Hepatocyte (in vitro differentiated cells): ENCODE data around the gene TAS2R16. TPM values are rescaled to one million over a fixed set of nuclear protein-coding genes. Genes with fewer than 3 reads are reported as not detected.

ENCODE experiments used
- DNase-seq: peaks from one replicate; pipeline ENCODE4 v3.0.0-alpha.2; 2016; ENCODE audit warnings: low spot score
- H2AFZ ChIP-seq: fragments of 200-600 bp; sonication (generic); 2 replicates; pipeline ENCODE4 v1.6.0; 2016; ENCODE audit warnings: antibody characterized with exemption, mild to moderate bottlenecking
- H3K27ac ChIP-seq: fragments of 200-600 bp; sonication (generic); 2 replicates; pipeline ENCODE4 v1.5.1; 2016; ENCODE audit warnings: mild to moderate bottlenecking
- H3K27me3 ChIP-seq: fragments of 200-600 bp; sonication (generic); 2 replicates; pipeline ENCODE4 v1.6.1; 2016
- H3K36me3 ChIP-seq: fragments of 200-600 bp; sonication (generic); replicated peaks from 2 replicates; pipeline ENCODE4 v1.5.1; 2016; ENCODE audit warnings: low read depth; ENCODE audit not compliant: insufficient read depth
- H3K4me1 ChIP-seq: fragments of 200-600 bp; sonication (generic); 2 replicates; pipeline ENCODE4 v1.5.1; 2016; ENCODE audit warnings: mild to moderate bottlenecking, moderate library complexity; ENCODE audit not compliant: insufficient read depth
- H3K4me2 ChIP-seq: fragments of 200-600 bp; sonication (generic); 2 replicates; pipeline ENCODE4 v1.6.0; 2016
- H3K4me3 ChIP-seq: fragments of 200-600 bp; sonication (generic); 2 replicates; pipeline ENCODE4 v1.5.1; 2016; ENCODE audit warnings: mild to moderate bottlenecking
- H3K79me2 ChIP-seq: fragments of 200-600 bp; sonication (generic); 2 replicates; pipeline ENCODE4 v1.6.0; 2017; ENCODE audit warnings: mild to moderate bottlenecking
- H3K9me2 ChIP-seq: fragments of 200-600 bp; sonication (generic); replicated peaks from 2 replicates; pipeline ENCODE4 v1.6.0; 2017; ENCODE audit warnings: mild to moderate bottlenecking; ENCODE audit not compliant: insufficient read depth
- H3K9me3 ChIP-seq: fragments of 200-600 bp; sonication (generic); 2 replicates; pipeline ENCODE4 v1.5.1; 2016; ENCODE audit warnings: low read depth, mild to moderate bottlenecking
- H4K20me1 ChIP-seq: fragments of 200-600 bp; sonication (generic); 2 replicates; pipeline ENCODE4 v1.6.0; 2016; ENCODE audit warnings: mild to moderate bottlenecking; ENCODE audit not compliant: insufficient read depth, poor library complexity, severe bottlenecking
- EZH2 ChIP-seq: fragments of 200-600 bp; sonication (generic); IDR thresholded peaks from 2 replicates; pipeline ENCODE4 v1.6.1; 2016; ENCODE audit warnings: antibody characterized with exemption, mild to moderate bottlenecking, borderline replicate concordance
- EZH2phosphoT487 ChIP-seq: fragments of 200-600 bp; sonication (generic); IDR thresholded peaks from one replicate; pipeline ENCODE4 v1.6.1; 2018; ENCODE audit warnings: antibody characterized with exemption, mild to moderate bottlenecking, low read depth, moderate library complexity; ENCODE audit not compliant: unreplicated experiment, severe bottlenecking
- WGBS: methylation state at CpG from one replicate; pipeline ENCODE4 v1.1.6; 2016; ENCODE audit warnings: low lambda C conversion rate; ENCODE audit errors: missing lambda C conversion rate; 5-methylcytosine and 5-hydroxymethylcytosine counted together
- polyA plus RNA-seq: library from polyadenylated mRNA; unstranded; fragments of >200 nt; fragmentation: Nextera tagmentation; extraction: Ambion mirVana; gene quantifications from 2 replicates; pipeline ENCODE4 v1.2.1, GENCODE V29; 2016
- total RNA-seq: library from RNA; depleted of rRNA; stranded (reverse); fragments of >200 nt; gene quantifications from 2 replicates; pipeline ENCODE4 v1.2.3, GENCODE V29; 2014
- TF ChIP-seq, protein P1 (sequence below): fragments of 200-600 bp; sonication (generic); IDR thresholded peaks from 2 replicates; pipeline ENCODE4 v1.5.1; 2016; ENCODE audit warnings: antibody characterized with exemption, mild to moderate bottlenecking; ENCODE audit not compliant: poor library complexity

Gene TAS2R16
- total and polyA plus RNA-seq, 2 experiments from 2014 or later: not detected

DNA sequence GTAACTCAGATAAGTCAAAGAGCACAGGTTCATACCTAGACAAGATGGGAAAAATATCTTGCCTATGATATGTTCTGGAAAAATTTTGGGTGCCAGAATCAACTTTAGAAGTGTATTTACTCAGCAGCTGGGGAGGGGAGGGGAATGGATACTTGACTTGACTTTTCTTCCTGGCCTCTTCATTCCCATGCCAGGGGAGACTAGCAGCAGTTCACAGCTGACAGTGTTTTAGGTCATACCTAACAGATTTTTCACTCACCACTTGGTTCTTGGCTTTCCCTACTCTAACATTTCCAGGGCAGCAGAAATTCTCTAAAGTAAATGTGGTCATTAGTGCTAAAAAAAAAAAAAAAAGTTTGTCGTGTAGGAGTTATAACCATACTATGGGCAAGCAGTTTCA is 46.3 kb downstream of the TAS2R16 start:
- Histone ChIP-seq H2AFZ (no peak overlapping the region), H3K4me3 (no peak overlapping the region), H3K4me2 (no peak overlapping the region), H3K4me1 (no peaks in the 10 kb centered on the region), H4K20me1 (no peaks in the 10 kb centered on the region), H3K36me3 (no peaks in the 10 kb centered on the region), H3K27ac (no peak overlapping the region), H3K27me3 (no peaks in the 10 kb centered on the region), H3K9me2 (no peaks in the 10 kb centered on the region), H3K79me2 (no peaks in the 10 kb centered on the region), H3K9me3 (no peaks in the 10 kb centered on the region)
- 100% methylated on average over 1 of the region's 1 CpG for WGBS
- no peak for TF ChIP-seq EZH2
- no peak for TF ChIP-seq EZH2phosphoT487
- TF ChIP-seq, protein P1, sequence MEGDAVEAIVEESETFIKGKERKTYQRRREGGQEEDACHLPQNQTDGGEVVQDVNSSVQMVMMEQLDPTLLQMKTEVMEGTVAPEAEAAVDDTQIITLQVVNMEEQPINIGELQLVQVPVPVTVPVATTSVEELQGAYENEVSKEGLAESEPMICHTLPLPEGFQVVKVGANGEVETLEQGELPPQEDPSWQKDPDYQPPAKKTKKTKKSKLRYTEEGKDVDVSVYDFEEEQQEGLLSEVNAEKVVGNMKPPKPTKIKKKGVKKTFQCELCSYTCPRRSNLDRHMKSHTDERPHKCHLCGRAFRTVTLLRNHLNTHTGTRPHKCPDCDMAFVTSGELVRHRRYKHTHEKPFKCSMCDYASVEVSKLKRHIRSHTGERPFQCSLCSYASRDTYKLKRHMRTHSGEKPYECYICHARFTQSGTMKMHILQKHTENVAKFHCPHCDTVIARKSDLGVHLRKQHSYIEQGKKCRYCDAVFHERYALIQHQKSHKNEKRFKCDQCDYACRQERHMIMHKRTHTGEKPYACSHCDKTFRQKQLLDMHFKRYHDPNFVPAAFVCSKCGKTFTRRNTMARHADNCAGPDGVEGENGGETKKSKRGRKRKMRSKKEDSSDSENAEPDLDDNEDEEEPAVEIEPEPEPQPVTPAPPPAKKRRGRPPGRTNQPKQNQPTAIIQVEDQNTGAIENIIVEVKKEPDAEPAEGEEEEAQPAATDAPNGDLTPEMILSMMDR: no peak
- DNase-seq: no peak

Other genes starting within 250 kb of the TAS2R16 start
- 37.4 and 41.5 TPM in 2 replicates for gene CADPS2, start 109.2 kb downstream of the TAS2R16 start, total RNA-seq
- 15.7 and 16.3 TPM in 2 replicates for gene CADPS2, start 109.2 kb downstream of the TAS2R16 start, polyA plus RNA-seq
- 0.07 and 0.28 TPM in 2 replicates for gene SLC13A1, start 204.3 kb upstream of the TAS2R16 start, total RNA-seq
- not detected in 2 replicates for gene SLC13A1, start 204.3 kb upstream of the TAS2R16 start, polyA plus RNA-seq